Transverse colon (tissue), 4 donors: ENCODE results near the gene FLVCR2.

Experiments used
- CTCF ChIP-seq, 5 experiments: fragments of 200-600 bp in 3 of 5; fragments of 450-650 bp in 2 of 5; sonication (generic) in 3 of 5; IDR thresholded peaks; 1 replicate in 2 of 5; 2 replicates in 3 of 5; pipeline ENCODE4 v1.5.1; 2016 to 2017; ENCODE audit warnings: antibody characterized with exemption in 5 of 5, inconsistent platforms in 3 of 5, mild to moderate bottlenecking in 2 of 5, moderate library complexity in 1 of 5
- EP300 ChIP-seq: sonication (generic); formaldehyde crosslinking; IDR thresholded peaks from one replicate; pipeline ENCODE4 v1.6.1; 2017; ENCODE audit warnings: antibody characterized with exemption, low read depth
- POLR2A ChIP-seq: fragments of 450-650 bp; IDR thresholded peaks from one replicate; pipeline ENCODE4 v1.6.1; 2016; ENCODE audit warnings: antibody characterized with exemption, mild to moderate bottlenecking, moderate library complexity
- POLR2AphosphoS5 ChIP-seq, 3 donors: sonication (generic); formaldehyde crosslinking; IDR thresholded peaks; one replicate each; pipeline ENCODE4 v1.6.1; 2016; ENCODE audit warnings: antibody characterized with exemption in 3 of 3

- no peak for TF ChIP-seq CTCF (IDR thresholded peaks at IDR 0.05)
- no peak for TF ChIP-seq POLR2A
- no peak for TF ChIP-seq EP300
- no peak for TF ChIP-seq POLR2AphosphoS5 (IDR thresholded peaks at IDR 0.05)
Measured at GRCh38 chr14:75645056-75645455, 66.6 kb downstream of the FLVCR2 start.
